OCI-LY7 (cell line): Measurements from ENCODE around the gene PADI4. TPM values are rescaled to one million over a fixed set of nuclear protein-coding genes. Genes with fewer than 3 reads are reported as not detected.

Experiments used
- BruUV-seq: library from RNA; stranded (reverse); fragments of 400-500 nt; replicated peaks from 2 replicates; lab custom pipeline; 2021; lab: Mats Ljungman, UMichigan
- CTCF ChIA-PET: fragments of 300-600 bp; sonication (Branson Sonifier 250); formaldehyde crosslinking; loops from one replicate; lab custom pipeline; 2022; ENCODE audit warnings: antibody characterized with exemption; ENCODE audit not compliant: unreplicated experiment; lab: Charles Lee
- POLR2A ChIA-PET: fragments of 300-600 bp; sonication (Branson Sonifier 250); formaldehyde crosslinking; loops from one replicate; lab custom pipeline; 2022; ENCODE audit warnings: antibody characterized with exemption; lab: Charles Lee
- DNase-seq: peaks from one replicate; pipeline ENCODE4 v3.0.0-alpha.2; 2015; ENCODE audit warnings: low spot score
- H2AFZ ChIP-seq: fragments of 200-600 bp; sonication (generic), shearing (Covaris generic); 2 replicates; pipeline ENCODE4 v1.6.1; 2014; ENCODE audit warnings: mild to moderate bottlenecking, antibody characterized with exemption, low read length, moderate library complexity
- H3K27ac ChIP-seq: fragments of 200-600 bp; sonication (generic); 2 replicates; pipeline ENCODE4 v1.5.1; 2014; ENCODE audit warnings: mixed run types, low read depth, mild to moderate bottlenecking, moderate library complexity, low read length, inconsistent platforms; ENCODE audit not compliant: poor library complexity, severe bottlenecking
- H3K36me3 ChIP-seq: fragments of 200-600 bp; sonication (generic); 2 replicates; pipeline ENCODE4 v1.6.1; 2014; ENCODE audit warnings: mild to moderate bottlenecking, antibody characterized with exemption, low read length, moderate library complexity, mixed read lengths; ENCODE audit not compliant: insufficient read depth
- H3K4me1 ChIP-seq: fragments of 200-600 bp; sonication (generic); 2 replicates; pipeline ENCODE4 v1.5.1; 2014; ENCODE audit warnings: mild to moderate bottlenecking, low read length; ENCODE audit not compliant: insufficient read depth, poor library complexity, severe bottlenecking
- H3K4me2 ChIP-seq: fragments of 200-600 bp; sonication (generic); 2 replicates; pipeline ENCODE4 v1.6.1; 2014; ENCODE audit warnings: mild to moderate bottlenecking, low read length
- H3K4me3 ChIP-seq: fragments of 200-600 bp; sonication (generic); 2 replicates; pipeline ENCODE4 v1.5.1; 2014; ENCODE audit warnings: mild to moderate bottlenecking, low read depth, low read length; ENCODE audit not compliant: poor library complexity, severe bottlenecking
- H3K79me2 ChIP-seq: fragments of 200-600 bp; sonication (generic); 2 replicates; pipeline ENCODE4 v1.6.1; 2016; ENCODE audit warnings: low read depth, mild to moderate bottlenecking, low read length, moderate library complexity, mixed read lengths; ENCODE audit not compliant: insufficient read depth
- H3K9me2 ChIP-seq: fragments of 200-600 bp; sonication (generic); 2 replicates; pipeline ENCODE4 v1.6.1; 2016; ENCODE audit warnings: mild to moderate bottlenecking, low read length, mixed read lengths; ENCODE audit not compliant: insufficient read depth
- H3K9me3 ChIP-seq: fragments of 200-600 bp; sonication (generic); 2 replicates; pipeline ENCODE4 v1.6.1; 2014; ENCODE audit warnings: mild to moderate bottlenecking, mixed run types, low read length, mixed read lengths
- H4K20me1 ChIP-seq: fragments of 200-600 bp; sonication (generic); 2 replicates; pipeline ENCODE4 v1.6.1; 2014; ENCODE audit warnings: mild to moderate bottlenecking, antibody characterized with exemption, low read length, moderate library complexity, mixed read lengths; ENCODE audit not compliant: insufficient read depth
- CTCF ChIP-seq: fragments of 200-600 bp; sonication (generic); conservative IDR thresholded peaks from 2 replicates; pipeline ENCODE4 v1.5.1; 2014; ENCODE audit warnings: mild to moderate bottlenecking, antibody characterized with exemption, low read length, moderate library complexity, mixed read lengths
- EZH2phosphoT487 ChIP-seq: fragments of 200-600 bp; sonication (generic); IDR thresholded peaks from 2 replicates; pipeline ENCODE4 v1.6.1; 2018; ENCODE audit warnings: low read depth, borderline replicate concordance, mild to moderate bottlenecking, mixed run types, antibody characterized with exemption, low read length, moderate library complexity, mixed read lengths
- intact Hi-C: fragments of 100-400 bp; cut with micrococcal nuclease; formaldehyde crosslinking; loops from one replicate; pipeline ENCODE4 v1.10.0; 2022; ENCODE audit not compliant: unreplicated experiment
- total RNA-seq, 2 experiments: library from RNA; depleted of rRNA in 1 of 2; stranded (reverse); fragments of >200 nt in 1 of 2; shearing (Covaris generic) in 1 of 2; gene quantifications; 2 replicates each; pipeline ENCODE4 v1.2.3, GENCODE V29; 2014 to 2022

Gene PADI4
- total RNA-seq, 2 experiments from 2014 or later = 0.19 TPM; not detected in 1

DNA sequence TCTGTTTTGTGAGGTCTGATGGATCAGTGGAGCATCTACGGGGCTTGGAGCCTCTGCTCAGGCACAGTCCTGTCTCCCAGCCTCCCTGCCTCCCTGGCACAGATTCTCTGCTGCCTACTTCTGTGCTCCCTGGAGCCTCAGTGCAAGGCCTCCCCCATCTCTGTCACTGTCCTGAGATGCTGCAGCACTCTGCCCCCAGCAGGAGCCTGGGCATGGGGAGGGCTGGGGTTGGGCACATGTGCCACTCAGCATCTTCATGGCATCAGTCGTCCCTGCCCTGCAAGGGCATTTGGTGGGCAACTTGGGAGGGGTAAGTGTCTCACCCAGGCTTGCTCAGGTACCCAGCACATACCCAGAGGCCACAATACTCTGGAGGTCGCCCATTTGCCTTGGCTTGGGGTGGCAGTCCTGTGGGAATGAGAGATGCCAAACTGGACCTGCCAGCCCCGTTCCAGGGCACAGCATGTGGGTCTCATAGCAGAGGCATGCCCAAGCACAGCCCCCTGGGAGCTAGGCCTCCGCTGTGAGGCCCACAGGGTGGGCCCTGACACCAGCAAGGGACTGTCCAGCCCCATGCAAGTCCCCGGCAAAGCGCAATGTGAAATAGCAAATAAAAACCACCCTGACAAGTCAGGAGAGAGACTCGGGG is 30.4 kb upstream of the PADI4 start:
- Histone ChIP-seq H3K9me2 (no peaks in the 10 kb centered on the region), H2AFZ (no peak overlapping the region), H3K4me2 (no peak overlapping the region), H3K79me2 (no peaks in the 10 kb centered on the region), H3K36me3 (no peaks in the 10 kb centered on the region), H3K9me3 (no peaks in the 10 kb centered on the region), H3K4me1 (no peaks in the 10 kb centered on the region), H4K20me1 (no peaks in the 10 kb centered on the region), H3K27ac (no peak overlapping the region), H3K4me3 (no peak overlapping the region)
- POLR2A ChIA-PET = no interaction called here
- CTCF ChIA-PET = no interaction called here
- intact Hi-C loops = no loop called here
- BruUV-seq = no TSS peak
- no peak for DNase-seq
- no peak for TF ChIP-seq CTCF
- TF ChIP-seq EZH2phosphoT487 = no peak

DNA sequence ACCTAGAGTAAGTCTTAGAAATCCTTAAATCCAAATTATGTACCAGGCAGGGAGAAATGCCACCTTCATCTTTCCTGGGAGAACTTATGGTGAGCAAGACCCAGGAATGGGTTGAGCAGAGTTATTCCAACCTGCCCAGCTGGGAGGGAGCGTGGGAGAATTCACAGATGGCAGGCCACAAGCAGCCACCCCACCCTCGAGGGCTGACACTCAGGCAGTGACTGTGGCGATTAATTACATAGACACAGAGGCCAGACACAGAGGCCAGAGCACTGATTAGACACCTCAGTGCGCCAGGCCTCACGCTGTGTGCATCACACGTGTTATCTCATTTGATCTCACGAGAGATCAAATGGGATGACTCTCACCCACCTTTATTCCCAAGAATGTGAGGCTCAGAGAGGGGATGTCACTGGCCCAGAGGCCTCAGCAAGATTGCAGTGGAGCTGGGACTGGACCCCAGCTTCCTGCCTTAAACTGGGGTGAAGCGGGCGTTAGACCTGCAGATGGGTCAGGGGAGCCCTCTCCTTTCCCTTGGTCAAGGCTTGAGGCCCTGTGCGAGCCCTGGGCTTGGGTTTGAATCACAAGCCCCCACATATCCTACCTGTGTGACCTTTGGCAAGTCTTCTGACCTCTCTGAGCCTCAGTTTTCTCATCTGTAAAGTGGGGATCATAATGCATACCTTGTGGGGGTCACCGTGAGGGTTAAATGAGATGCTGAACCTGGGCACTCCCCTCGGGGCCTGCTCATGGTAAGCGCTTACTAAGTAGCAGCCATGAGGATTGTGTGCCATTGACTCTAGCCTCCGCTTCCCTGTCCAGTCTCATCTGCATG is 28.8 kb upstream of the PADI4 start:
- Histone ChIP-seq H3K79me2 (no peaks in the 10 kb centered on the region), H4K20me1 (no peaks in the 10 kb centered on the region), H3K27ac (no peak overlapping the region), H3K4me2 (no peak overlapping the region), H3K4me3 (no peak overlapping the region), H2AFZ (no peak overlapping the region), H3K9me3 (no peaks in the 10 kb centered on the region), H3K36me3 (no peaks in the 10 kb centered on the region), H3K4me1 (no peaks in the 10 kb centered on the region), H3K9me2 (no peaks in the 10 kb centered on the region)
- no peak for DNase-seq
- intact Hi-C loops = no loop called here
- BruUV-seq = no TSS peak
- TF ChIP-seq CTCF = no peak
- no peak for TF ChIP-seq EZH2phosphoT487
- POLR2A ChIA-PET = no interaction called here
- CTCF ChIA-PET = no interaction called here

GRCh38 chr1:17280436-17280835 is 27.6 kb upstream of the PADI4 start:
- ChIA-PET POLR2A (no interaction called here), CTCF (no interaction called here)
- no peaks in the 10 kb centered on the region for H3K79me2 ChIP-seq
- H3K27ac ChIP-seq = no peak overlapping the region
- TF ChIP-seq EZH2phosphoT487 (no peak), CTCF (no peak)
- H3K9me3 ChIP-seq = no peaks in the 10 kb centered on the region
- no peaks in the 10 kb centered on the region for H3K9me2 ChIP-seq
- no peak for DNase-seq
- intact Hi-C loops = no loop called here
- H2AFZ ChIP-seq = no peak overlapping the region
- no peaks in the 10 kb centered on the region for H3K36me3 ChIP-seq
- H3K4me1 ChIP-seq = no peaks in the 10 kb centered on the region
- no TSS peak for BruUV-seq
- no peak overlapping the region for H3K4me3 ChIP-seq
- no peaks in the 10 kb centered on the region for H4K20me1 ChIP-seq
- H3K4me2 ChIP-seq = no peak overlapping the region
